ENCODE measurements around the gene SF3B6. TPM values are rescaled to one million over a fixed set of nuclear protein-coding genes. Genes with fewer than 3 reads are reported as not detected.

Gene SF3B6
- total and polyA plus RNA-seq, 9 of the 15 experiments (the other 6 are each of a cell fraction or from before 2014, with no cell fraction given): 146 to 591 (median 295) TPM

- TF ChIP-seq BCLAF1 (IDR thresholded peaks at IDR 0.05; ENCODE audit: borderline replicate concordance in 1 of 2, control insufficient read depth in 1 of 2, low read depth in 2 of 2, low read length in 1 of 2) (0 out of 4 replicates have a peak, but pooled peaks of 1 of the 2 experiments have one; percentile 58), KDM2B (CRISPR knock-in tag; IDR thresholded peaks at IDR 0.05) (no peak), DPF2 (IDR thresholded peaks at IDR 0.05) (peak; percentile 38; the same call in 1 of the 2 replicates), TAF9B (IDR thresholded peaks at IDR 0.05; ENCODE audit: partially characterized antibody) (peak; percentile 68), TFAM (CRISPR knock-in tag; conservative IDR thresholded peaks at IDR 0.05) (no peak), CBX1 (IDR thresholded peaks at IDR 0.05; ENCODE audit: low read depth) (peak; percentile 61; the same call in 1 of the 2 replicates), TBP (optimal IDR thresholded peaks at IDR 0.05; ENCODE audit: low read depth, low read length) (peak; percentile 87), ZNF3 (CRISPR knock-in tag; IDR thresholded peaks at IDR 0.05) (no peak), POLR2A (conservative IDR thresholded peaks at IDR 0.05) (peak; percentile 81), E2F8 (IDR thresholded peaks at IDR 0.05; ENCODE audit: low read depth, partially characterized antibody) (peak; percentile 68), ZBTB34 (CRISPR knock-in tag; IDR thresholded peaks at IDR 0.05) (no peak), ARNT (IDR thresholded peaks at IDR 0.05) (no peak; a peak in 1 of 4 replicates), STAT5A (IDR thresholded peaks at IDR 0.05; ENCODE audit: borderline replicate concordance, low read length) (no peak), EHMT2 (IDR thresholded peaks at IDR 0.05) (no peak), KAT7 (CRISPR knock-in tag; IDR thresholded peaks at IDR 0.05; ENCODE audit: borderline replicate concordance) (no peak; the same call in 1 of the 2 replicates), CC2D1A (IDR thresholded peaks at IDR 0.05) (peak; percentile 75), SMARCC2 (IDR thresholded peaks at IDR 0.05; ENCODE audit: low read depth) (no peak), ZNF224 (CRISPR knock-in tag; IDR thresholded peaks at IDR 0.05) (no peak), KLF6 (CRISPR knock-in tag; IDR thresholded peaks at IDR 0.05; ENCODE audit: borderline replicate concordance) (no peak)
Measured at GRCh38 chr2:24084386-24085199, 8.5 kb upstream of the SF3B6 start, which contains the start of gene TP53I3 (continued).

Measured in K562 (cell line).